ENCODE measurements around the gene ULBP1. TPM values are rescaled to one million over a fixed set of nuclear protein-coding genes. Genes with fewer than 3 reads are reported as not detected.

Gene ULBP1
- polyA plus RNA-seq, 3 donors: 0.06 to 0.79 (median 0.09) TPM

DNA sequence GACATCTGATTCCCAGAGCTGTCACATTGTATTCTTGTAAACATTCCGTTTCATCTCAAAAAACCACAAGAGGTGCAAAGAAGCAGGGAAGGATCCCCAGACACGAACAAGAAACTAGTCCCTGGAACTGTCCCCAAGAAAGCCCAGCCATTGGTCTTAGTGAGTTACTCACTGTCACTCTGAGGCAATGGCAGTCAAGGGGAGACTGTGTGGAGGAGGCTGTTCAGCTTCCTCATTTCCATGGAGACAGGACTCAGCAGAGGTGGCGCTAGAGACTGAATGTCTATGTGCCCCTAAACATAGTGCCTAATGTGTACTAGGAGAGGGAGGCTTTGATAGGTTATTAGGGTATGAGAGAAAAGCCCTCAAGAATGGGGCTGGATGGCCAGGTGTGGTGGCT lies 11.1 kb downstream of the ULBP1 start:
- Mint-ChIP-seq H3K36me3 (no peaks in the 10 kb centered on the region), H3K4me3 (peak overlapping the region in 1 of 2 donors; percentile 1), H3K9me3 (peaks cover 0 to 8% (median 2%) of the 10 kb centered on the region in 7 donors), H3K27ac (peak overlapping the region in 2 of 7 donors; percentile 54 to 83), H3K4me1 (no peaks in the 10 kb centered on the region), H3K27me3 (ENCODE audit: low read depth in 3 of 3) (peaks cover 49 to 78% (median 49%) of the 10 kb centered on the region in 3 donors)
- Histone ChIP-seq H3K4me2 (replicated peaks; ENCODE audit: extremely low read depth, low read length, poor library complexity, severe bottlenecking) (no peak overlapping the region), H3K4me3 (replicated peaks in 1 of 3; ENCODE audit: low read depth in 2 of 3, low read length in 3 of 3) (no peak overlapping the region), H3K9ac (ENCODE audit: insufficient read depth, low read length, poor library complexity, severe bottlenecking) (no peak overlapping the region), H3K27me3 (ENCODE audit: control insufficient read depth in 2 of 2, insufficient read depth in 2 of 2, low read length in 2 of 2) (peaks cover 11 to 59% of the 10 kb centered on the region in 2 donors), H3K79me2 (ENCODE audit: insufficient read depth, low read length) (no peaks in the 10 kb centered on the region), H2AFZ (ENCODE audit: insufficient read depth, low read depth, low read length, poor library complexity, severe bottlenecking) (no peak overlapping the region), H3K9me3 (replicated peaks in 1 of 2; ENCODE audit: control insufficient read depth in 1 of 2, insufficient read depth in 1 of 2, low read length in 2 of 2) (no peaks in the 10 kb centered on the region), H4K20me1 (ENCODE audit: insufficient read depth, low read length) (no peaks in the 10 kb centered on the region), H3K27ac (ENCODE audit: low read depth in 1 of 2, low read length in 2 of 2) (no peak overlapping the region), H3K36me3 (replicated peaks in 1 of 2; ENCODE audit: control insufficient read depth in 1 of 2, insufficient read depth in 2 of 2, low read length in 2 of 2) (no peaks in the 10 kb centered on the region), H3K4me1 (ENCODE audit: control insufficient read depth in 1 of 2, insufficient read depth in 2 of 2, low read length in 2 of 2) (no peaks in the 10 kb centered on the region)
- intact Hi-C loops (cut with micrococcal nuclease): no loop called here
- DNase-seq: peak; percentile 48 to 63 (median 49)
- 8% methylated on average over 2 of the region's 3 CpGs for WGBS (ENCODE audit: insufficient coverage)
- TF ChIP-seq, protein P1, sequence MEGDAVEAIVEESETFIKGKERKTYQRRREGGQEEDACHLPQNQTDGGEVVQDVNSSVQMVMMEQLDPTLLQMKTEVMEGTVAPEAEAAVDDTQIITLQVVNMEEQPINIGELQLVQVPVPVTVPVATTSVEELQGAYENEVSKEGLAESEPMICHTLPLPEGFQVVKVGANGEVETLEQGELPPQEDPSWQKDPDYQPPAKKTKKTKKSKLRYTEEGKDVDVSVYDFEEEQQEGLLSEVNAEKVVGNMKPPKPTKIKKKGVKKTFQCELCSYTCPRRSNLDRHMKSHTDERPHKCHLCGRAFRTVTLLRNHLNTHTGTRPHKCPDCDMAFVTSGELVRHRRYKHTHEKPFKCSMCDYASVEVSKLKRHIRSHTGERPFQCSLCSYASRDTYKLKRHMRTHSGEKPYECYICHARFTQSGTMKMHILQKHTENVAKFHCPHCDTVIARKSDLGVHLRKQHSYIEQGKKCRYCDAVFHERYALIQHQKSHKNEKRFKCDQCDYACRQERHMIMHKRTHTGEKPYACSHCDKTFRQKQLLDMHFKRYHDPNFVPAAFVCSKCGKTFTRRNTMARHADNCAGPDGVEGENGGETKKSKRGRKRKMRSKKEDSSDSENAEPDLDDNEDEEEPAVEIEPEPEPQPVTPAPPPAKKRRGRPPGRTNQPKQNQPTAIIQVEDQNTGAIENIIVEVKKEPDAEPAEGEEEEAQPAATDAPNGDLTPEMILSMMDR (IDR thresholded peaks at IDR 0.05): no peak

GRCh38 chr6:149975400-149975799 lies 11.7 kb downstream of the ULBP1 start:
- no peaks in the 10 kb centered on the region for H3K4me1 Mint-ChIP-seq
- H3K9me3 ChIP-seq (replicated peaks in 1 of 2; ENCODE audit: control insufficient read depth in 1 of 2, insufficient read depth in 1 of 2, low read length in 2 of 2): no peaks in the 10 kb centered on the region
- peak overlapping the region in 1 of 2 donors; percentile 31 for H3K4me3 Mint-ChIP-seq
- H3K27ac Mint-ChIP-seq: peak overlapping the region in 1 of 7 donors; percentile 82
- H3K36me3 Mint-ChIP-seq: no peaks in the 10 kb centered on the region
- intact Hi-C loops (cut with micrococcal nuclease): no loop called here
- no peaks in the 10 kb centered on the region for H3K36me3 ChIP-seq (replicated peaks in 1 of 2; ENCODE audit: control insufficient read depth in 1 of 2, insufficient read depth in 2 of 2, low read length in 2 of 2)
- no peak overlapping the region for H2AFZ ChIP-seq (ENCODE audit: insufficient read depth, low read depth, low read length, poor library complexity, severe bottlenecking)
- TF ChIP-seq, protein P1 (IDR thresholded peaks at IDR 0.05): no peak
- no peak overlapping the region for H3K9ac ChIP-seq (ENCODE audit: insufficient read depth, low read length, poor library complexity, severe bottlenecking)
- peaks cover 48 to 78% (median 54%) of the 10 kb centered on the region in 3 donors for H3K27me3 Mint-ChIP-seq (ENCODE audit: low read depth in 3 of 3)
- H3K27me3 ChIP-seq (ENCODE audit: control insufficient read depth in 2 of 2, insufficient read depth in 2 of 2, low read length in 2 of 2): peaks cover 11 to 59% of the 10 kb centered on the region in 2 donors
- no peak for DNase-seq
- H3K4me1 ChIP-seq (ENCODE audit: control insufficient read depth in 1 of 2, insufficient read depth in 2 of 2, low read length in 2 of 2): no peaks in the 10 kb centered on the region
- no peak overlapping the region for H3K27ac ChIP-seq (ENCODE audit: low read depth in 1 of 2, low read length in 2 of 2)
- H3K4me3 ChIP-seq (replicated peaks in 1 of 3; ENCODE audit: low read depth in 2 of 3, low read length in 3 of 3): no peak overlapping the region
- H3K79me2 ChIP-seq (ENCODE audit: insufficient read depth, low read length): no peaks in the 10 kb centered on the region
- no peaks in the 10 kb centered on the region for H4K20me1 ChIP-seq (ENCODE audit: insufficient read depth, low read length)
- no peak overlapping the region for H3K4me2 ChIP-seq (replicated peaks; ENCODE audit: extremely low read depth, low read length, poor library complexity, severe bottlenecking)
- peaks cover 0 to 10% (median 2%) of the 10 kb centered on the region in 7 donors for H3K9me3 Mint-ChIP-seq
